ENCODE data around the gene RUFY4. TPM values are rescaled to one million over a fixed set of nuclear protein-coding genes. Genes with fewer than 3 reads are reported as not detected.

Gene RUFY4
- total RNA-seq, 1 donor from 2014 or later: not detected

DNA sequence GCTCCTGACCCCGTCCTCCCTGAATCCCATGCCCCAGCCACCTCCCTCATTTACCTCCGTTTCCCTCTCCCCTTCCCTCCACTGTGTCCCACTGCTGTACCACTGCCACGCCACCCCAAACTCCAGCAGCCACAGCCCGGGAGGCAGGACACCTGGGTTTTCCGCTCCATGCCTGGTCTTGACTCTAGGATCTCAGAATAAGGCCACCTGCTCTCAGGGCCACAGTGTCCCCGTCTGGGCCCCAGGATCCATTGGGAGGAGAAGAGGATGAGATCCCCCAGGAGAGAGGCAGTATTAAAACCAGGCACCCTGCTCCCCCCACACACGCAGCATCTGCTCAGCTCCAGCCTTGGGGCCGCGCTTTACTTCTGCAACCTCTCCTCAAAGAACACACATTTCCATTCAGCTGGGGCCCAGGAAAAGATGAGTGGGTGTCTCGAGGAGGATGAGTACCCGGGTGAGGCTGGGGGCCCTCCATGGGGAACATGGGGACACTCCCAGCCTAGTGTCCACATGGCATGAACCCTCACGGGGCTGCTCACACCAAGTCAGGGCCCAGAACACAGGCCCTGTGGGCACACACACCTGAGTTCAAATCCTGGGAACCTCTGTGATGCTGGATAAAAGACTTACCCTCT, 33.5 kb upstream of the RUFY4 start:
- no peak for DNase-seq (ENCODE audit: low spot score in 2 of 2)
- intact Hi-C loops (cut with DNase I): loop anchor here (2.0 kb wide), 1 partner anchor 247 kb away; no protein-coding TSS in a partner anchor
- Histone ChIP-seq H3K36me3 (no peaks in the 10 kb centered on the region), H3K9me3 (no peaks in the 10 kb centered on the region), H3K27ac (no peak overlapping the region), H3K4me3 (no peak overlapping the region), H3K27me3 (no peaks in the 10 kb centered on the region), H3K4me1 (peaks cover 0 to 14% of the 10 kb centered on the region in 2 donors)
- TF ChIP-seq, protein P1, sequence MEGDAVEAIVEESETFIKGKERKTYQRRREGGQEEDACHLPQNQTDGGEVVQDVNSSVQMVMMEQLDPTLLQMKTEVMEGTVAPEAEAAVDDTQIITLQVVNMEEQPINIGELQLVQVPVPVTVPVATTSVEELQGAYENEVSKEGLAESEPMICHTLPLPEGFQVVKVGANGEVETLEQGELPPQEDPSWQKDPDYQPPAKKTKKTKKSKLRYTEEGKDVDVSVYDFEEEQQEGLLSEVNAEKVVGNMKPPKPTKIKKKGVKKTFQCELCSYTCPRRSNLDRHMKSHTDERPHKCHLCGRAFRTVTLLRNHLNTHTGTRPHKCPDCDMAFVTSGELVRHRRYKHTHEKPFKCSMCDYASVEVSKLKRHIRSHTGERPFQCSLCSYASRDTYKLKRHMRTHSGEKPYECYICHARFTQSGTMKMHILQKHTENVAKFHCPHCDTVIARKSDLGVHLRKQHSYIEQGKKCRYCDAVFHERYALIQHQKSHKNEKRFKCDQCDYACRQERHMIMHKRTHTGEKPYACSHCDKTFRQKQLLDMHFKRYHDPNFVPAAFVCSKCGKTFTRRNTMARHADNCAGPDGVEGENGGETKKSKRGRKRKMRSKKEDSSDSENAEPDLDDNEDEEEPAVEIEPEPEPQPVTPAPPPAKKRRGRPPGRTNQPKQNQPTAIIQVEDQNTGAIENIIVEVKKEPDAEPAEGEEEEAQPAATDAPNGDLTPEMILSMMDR (IDR thresholded peaks at IDR 0.05): no peak

DNA sequence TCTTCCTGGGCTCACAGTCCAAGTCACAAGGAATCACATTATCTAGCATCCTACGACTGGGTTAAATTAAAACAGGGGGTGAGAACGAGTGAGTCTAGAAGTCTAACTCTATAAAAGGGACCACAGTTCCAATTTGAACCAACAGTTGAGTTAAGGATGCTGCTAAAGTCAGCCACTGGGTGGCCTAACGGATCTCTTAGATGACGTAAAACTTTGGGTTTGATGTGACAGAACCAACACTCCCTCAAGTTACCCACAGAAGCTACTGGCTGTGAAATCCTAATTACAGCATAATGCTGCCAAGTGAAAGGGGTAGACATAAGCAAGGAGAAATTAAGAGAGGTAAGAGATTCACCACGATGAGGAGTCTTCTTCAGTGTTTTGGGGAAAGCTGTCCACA, 32.7 kb upstream of the RUFY4 start:
- H3K27me3 ChIP-seq: no peaks in the 10 kb centered on the region
- no peak for DNase-seq (ENCODE audit: low spot score in 2 of 2)
- H3K4me3 ChIP-seq: no peak overlapping the region
- peaks cover 0 to 14% of the 10 kb centered on the region in 2 donors for H3K4me1 ChIP-seq
- TF ChIP-seq, protein P1 (IDR thresholded peaks at IDR 0.05): no peak
- H3K36me3 ChIP-seq: no peaks in the 10 kb centered on the region
- H3K27ac ChIP-seq: no peak overlapping the region
- intact Hi-C loops (cut with DNase I): no loop called here
- H3K9me3 ChIP-seq: no peaks in the 10 kb centered on the region

DNA sequence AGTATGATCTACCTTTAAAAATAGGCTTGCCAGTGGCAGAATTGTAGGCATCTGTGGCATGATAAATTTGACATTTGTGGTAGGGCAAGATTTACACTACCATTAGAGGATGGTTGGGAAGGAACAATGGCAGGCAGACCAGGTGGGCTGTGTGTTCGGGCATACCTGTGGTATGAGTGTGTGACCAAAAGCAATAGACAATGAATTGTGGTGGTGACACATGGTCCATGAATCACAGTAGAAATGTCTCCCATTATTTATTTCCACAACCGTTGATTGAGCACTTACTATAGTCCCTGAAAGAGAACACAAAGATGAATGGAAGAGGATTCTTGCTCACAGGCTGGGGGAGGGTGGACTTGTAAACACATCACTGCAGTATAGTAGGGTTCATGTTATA, 29.9 kb upstream of the RUFY4 start:
- intact Hi-C loops (cut with DNase I): no loop called here
- TF ChIP-seq, protein P1 (IDR thresholded peaks at IDR 0.05): no peak
- no peak for DNase-seq (ENCODE audit: low spot score in 2 of 2)
- Histone ChIP-seq H3K9me3 (no peaks in the 10 kb centered on the region), H3K27ac (no peak overlapping the region), H3K4me3 (no peak overlapping the region), H3K36me3 (no peaks in the 10 kb centered on the region), H3K4me1 (peaks cover 0 to 4% of the 10 kb centered on the region in 2 donors), H3K27me3 (no peaks in the 10 kb centered on the region)

DNA sequence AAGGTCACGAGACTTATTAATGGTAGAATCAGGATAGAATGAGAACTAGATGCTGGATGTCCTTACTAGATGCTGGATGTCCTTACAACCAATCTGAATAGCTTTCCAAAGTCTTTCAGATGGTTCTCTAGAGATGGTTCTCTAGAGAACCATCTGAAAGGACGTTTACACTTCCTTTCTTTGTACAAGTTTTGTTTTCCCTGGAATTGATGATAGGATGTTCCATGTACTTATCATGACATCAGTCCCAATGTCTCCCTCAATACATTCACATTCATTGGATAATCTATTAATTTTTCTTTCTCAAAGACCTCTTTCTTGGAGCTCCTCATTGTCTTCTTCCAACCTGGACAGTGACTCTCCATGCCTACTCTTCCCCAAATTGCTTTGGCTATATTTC, 28.2 kb upstream of the RUFY4 start:
- Histone ChIP-seq H3K27ac (no peak overlapping the region), H3K27me3 (no peaks in the 10 kb centered on the region), H3K9me3 (no peaks in the 10 kb centered on the region), H3K36me3 (no peaks in the 10 kb centered on the region), H3K4me1 (no peaks in the 10 kb centered on the region), H3K4me3 (no peak overlapping the region)
- DNase-seq (ENCODE audit: low spot score in 2 of 2): no peak
- TF ChIP-seq, protein P1 (IDR thresholded peaks at IDR 0.05): no peak
- intact Hi-C loops (cut with DNase I): no loop called here

DNA sequence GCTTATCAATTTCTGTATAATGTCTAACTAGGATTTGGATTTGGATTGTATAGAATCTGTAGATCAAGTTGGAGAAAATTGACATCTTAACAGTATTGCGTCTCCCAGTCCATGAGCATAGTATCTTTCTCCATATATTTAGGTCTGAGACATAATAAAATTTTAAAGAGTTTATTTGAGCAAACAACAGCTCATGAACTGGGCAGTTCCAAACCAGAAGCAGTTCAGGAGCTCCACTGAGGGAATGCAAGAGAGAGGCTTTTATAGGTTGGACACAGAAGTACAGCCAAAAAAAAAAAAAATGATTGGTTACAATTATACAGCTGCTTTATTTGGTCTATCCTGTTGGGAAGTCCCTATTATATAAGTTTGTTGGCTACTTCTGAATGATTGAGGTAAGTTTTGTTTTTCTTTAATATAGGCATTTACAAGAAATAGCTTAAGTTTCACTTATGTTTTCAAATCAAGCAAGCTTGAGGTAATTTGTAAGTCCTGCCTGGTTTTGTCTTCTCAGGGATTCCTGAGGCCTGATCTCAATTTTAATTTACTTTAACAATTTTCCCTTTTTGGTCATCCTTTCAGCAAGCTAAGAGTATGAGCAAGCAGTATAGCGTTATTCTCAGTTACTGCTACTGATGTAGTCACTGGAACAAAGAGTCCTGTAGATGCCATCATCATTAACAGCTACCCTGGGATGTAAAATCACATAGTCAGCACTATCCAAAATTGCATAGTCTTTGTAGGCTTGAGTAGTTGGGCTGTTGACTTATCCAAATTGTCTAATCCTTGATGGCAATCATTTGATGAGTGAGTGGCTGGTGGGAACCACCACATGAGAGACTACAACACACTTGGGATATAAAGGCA, 27.5 kb upstream of the RUFY4 start:
- intact Hi-C loops (cut with DNase I): no loop called here
- no peak overlapping the region for H3K4me3 ChIP-seq
- no peak for DNase-seq (ENCODE audit: low spot score in 2 of 2)
- no peaks in the 10 kb centered on the region for H3K4me1 ChIP-seq
- TF ChIP-seq, protein P1 (IDR thresholded peaks at IDR 0.05): no peak
- no peaks in the 10 kb centered on the region for H3K27me3 ChIP-seq
- H3K36me3 ChIP-seq: no peaks in the 10 kb centered on the region
- H3K9me3 ChIP-seq: no peaks in the 10 kb centered on the region
- H3K27ac ChIP-seq: no peak overlapping the region
